Cerebellar nuclear complex (tissue), 1 donor: Measurements from ENCODE around the gene ETV3.

Experiments
- DNase-seq, 2 experiments: peaks; one replicate each; lab custom pipeline; 2025; lab: John Stamatoyannopoulos, UW

ETV3 gene

GRCh38 chr1:157161901-157162300 is 23.7 kb upstream of the ETV3 start:
- DNase-seq = no peak

- DNase-seq = no peak
These were observed 20.8 kb upstream of the ETV3 start for GRCh38 chr1:157158967-157159366.

GRCh38 chr1:157157501-157158190 is 19.5 kb upstream of the ETV3 start:
- DNase-seq = no peak

- DNase-seq = peak in 1 of 2 experiments; percentile 6
These were observed 17.9 kb upstream of the ETV3 start for GRCh38 chr1:157156058-157156541.

- no peak for DNase-seq
These were observed 17.5 kb upstream of the ETV3 start for GRCh38 chr1:157155658-157156057.

GRCh38 chr1:157154940-157155514 is 16.8 kb upstream of the ETV3 start:
- DNase-seq = no peak

- no peak for DNase-seq
These were observed 16.1 kb upstream of the ETV3 start for GRCh38 chr1:157154291-157154690.

GRCh38 chr1:157153746-157154145 is 15.6 kb upstream of the ETV3 start:
- DNase-seq = no peak

- no peak for DNase-seq
These were observed 14.3 kb upstream of the ETV3 start for GRCh38 chr1:157152510-157152909.

GRCh38 chr1:157151506-157151905 is 13.3 kb upstream of the ETV3 start:
- DNase-seq = no peak

GRCh38 chr1:157151073-157151472 is 12.9 kb upstream of the ETV3 start:
- DNase-seq = no peak

- DNase-seq = no peak
These were observed 12.4 kb upstream of the ETV3 start for GRCh38 chr1:157150631-157151030.

- no peak for DNase-seq
These were observed 9.9 kb upstream of the ETV3 start for GRCh38 chr1:157147906-157148700.

GRCh38 chr1:157147037-157147436 is 8.8 kb upstream of the ETV3 start:
- no peak for DNase-seq

- DNase-seq = no peak
These were observed 8.0 kb upstream of the ETV3 start for GRCh38 chr1:157146244-157146643.

GRCh38 chr1:157145076-157145475 is 6.9 kb upstream of the ETV3 start:
- no peak for DNase-seq

- no peak for DNase-seq
These were observed 6.3 kb upstream of the ETV3 start for GRCh38 chr1:157144509-157144908.

- no peak for DNase-seq
These were observed 4.7 kb upstream of the ETV3 start for GRCh38 chr1:157142765-157143423.

- DNase-seq = no peak
These were observed 4.0 kb upstream of the ETV3 start for GRCh38 chr1:157142201-157142600.

GRCh38 chr1:157141212-157141855 is 3.1 kb upstream of the ETV3 start:
- no peak for DNase-seq

- DNase-seq = no peak
These were observed 1.9 kb upstream of the ETV3 start for GRCh38 chr1:157140063-157140588.
